ENCODE data around the gene TSR1. TPM values are rescaled to one million over a fixed set of nuclear protein-coding genes. Genes with fewer than 3 reads are reported as not detected.

The TSR1 gene
- polyA plus RNA-seq, 3 donors = 8.1 to 10.8 (median 9.3) TPM

DNA sequence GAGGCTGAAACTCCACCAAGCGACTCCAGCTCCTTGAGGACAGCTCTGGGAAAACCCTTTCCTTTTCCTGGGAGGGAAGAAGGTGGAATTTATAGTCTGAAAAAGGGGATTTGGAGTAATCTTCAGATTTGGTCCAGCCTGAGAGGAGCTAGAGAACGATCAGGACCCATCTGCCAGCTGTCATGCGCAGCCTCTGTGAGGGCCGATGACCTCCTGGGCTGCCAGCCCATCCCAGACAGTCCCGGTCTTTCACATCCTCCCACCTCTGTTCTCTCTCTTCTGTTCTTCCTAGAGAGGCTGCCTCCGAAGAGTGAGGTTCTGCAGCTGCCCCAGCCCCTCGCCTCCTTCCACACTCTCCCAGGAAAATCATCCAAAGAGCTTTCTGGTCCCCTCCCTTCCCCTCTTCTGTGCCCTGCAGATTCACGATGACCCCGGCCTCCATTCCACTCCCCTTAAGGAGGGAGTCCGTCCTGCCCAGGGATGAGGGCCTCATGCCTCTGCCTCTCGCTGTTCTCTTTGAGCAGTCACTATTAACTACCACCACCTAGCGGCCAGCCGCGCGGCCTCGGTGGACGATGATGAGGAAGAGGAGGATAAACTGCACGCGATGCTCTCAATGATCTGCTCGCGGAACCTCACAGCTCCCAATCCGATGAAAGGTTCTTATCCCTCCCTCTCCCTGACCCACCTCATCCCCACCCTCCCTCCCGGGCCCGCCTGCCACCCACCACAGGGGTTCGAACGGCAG lies 30.7 kb upstream of the TSR1 start:
- no peak overlapping the region for H3K4me2 ChIP-seq (replicated peaks; ENCODE audit: extremely low read depth, low read length, poor library complexity, severe bottlenecking)
- 86% methylated on average over 8 of the region's 26 CpGs for WGBS (ENCODE audit: insufficient coverage)

DNA sequence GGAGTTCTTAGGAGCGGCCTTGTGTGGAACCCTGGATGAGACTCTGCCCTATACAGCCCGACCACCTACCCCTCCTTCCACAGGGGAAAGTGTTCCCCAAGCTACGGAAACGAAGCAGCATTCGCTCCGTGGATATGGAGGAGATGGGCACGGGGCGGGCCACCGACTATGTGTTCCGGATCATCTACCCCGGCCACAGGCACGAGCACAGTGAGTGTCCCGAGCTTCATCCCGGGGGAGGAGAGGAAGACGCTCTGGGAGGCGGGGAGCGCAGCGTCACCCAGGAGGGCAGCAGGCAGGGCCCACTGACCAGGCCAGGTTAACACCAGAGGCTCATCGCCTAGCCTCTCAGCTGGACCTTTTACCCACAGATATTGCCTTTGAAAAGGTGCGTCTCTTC lies 28.9 kb upstream of the TSR1 start:
- no peaks in the 10 kb centered on the region for H3K9me3 Mint-ChIP-seq

More for the DNA sequence above, 30.7 kb upstream of the TSR1 start:
- Histone ChIP-seq H3K27me3 (ENCODE audit: control insufficient read depth in 2 of 2, insufficient read depth in 2 of 2, low read length in 2 of 2) (no peaks in the 10 kb centered on the region), H3K27ac (ENCODE audit: low read depth in 1 of 2, low read length in 2 of 2) (no peak overlapping the region), H4K20me1 (ENCODE audit: insufficient read depth, low read length) (no peaks in the 10 kb centered on the region), H3K4me1 (ENCODE audit: control insufficient read depth in 1 of 2, insufficient read depth in 2 of 2, low read length in 2 of 2) (no peaks in the 10 kb centered on the region), H3K9ac (ENCODE audit: insufficient read depth, low read length, poor library complexity, severe bottlenecking) (no peak overlapping the region), H2AFZ (ENCODE audit: insufficient read depth, low read depth, low read length, poor library complexity, severe bottlenecking) (no peak overlapping the region), H3K4me3 (replicated peaks in 1 of 3; ENCODE audit: low read depth in 2 of 3, low read length in 3 of 3) (no peak overlapping the region), H3K9me3 (replicated peaks in 1 of 2; ENCODE audit: control insufficient read depth in 1 of 2, insufficient read depth in 1 of 2, low read length in 2 of 2) (no peaks in the 10 kb centered on the region), H3K79me2 (ENCODE audit: insufficient read depth, low read length) (no peaks in the 10 kb centered on the region), H3K36me3 (replicated peaks in 1 of 2; ENCODE audit: control insufficient read depth in 1 of 2, insufficient read depth in 2 of 2, low read length in 2 of 2) (peaks cover 15 to 33% of the 10 kb centered on the region in 2 donors)
- Mint-ChIP-seq H3K4me3 (no peak overlapping the region), H3K27me3 (ENCODE audit: low read depth in 3 of 3) (peaks cover 0 to 2% (median 1%) of the 10 kb centered on the region in 3 donors), H3K36me3 (peaks cover 36 to 53% of the 10 kb centered on the region in 2 donors), H3K27ac (peak overlapping the region in 2 of 7 donors; percentile 32 to 80), H3K4me1 (peaks cover 12% of the 10 kb centered on the region), H3K9me3 (no peaks in the 10 kb centered on the region)
- TF ChIP-seq, protein P1, sequence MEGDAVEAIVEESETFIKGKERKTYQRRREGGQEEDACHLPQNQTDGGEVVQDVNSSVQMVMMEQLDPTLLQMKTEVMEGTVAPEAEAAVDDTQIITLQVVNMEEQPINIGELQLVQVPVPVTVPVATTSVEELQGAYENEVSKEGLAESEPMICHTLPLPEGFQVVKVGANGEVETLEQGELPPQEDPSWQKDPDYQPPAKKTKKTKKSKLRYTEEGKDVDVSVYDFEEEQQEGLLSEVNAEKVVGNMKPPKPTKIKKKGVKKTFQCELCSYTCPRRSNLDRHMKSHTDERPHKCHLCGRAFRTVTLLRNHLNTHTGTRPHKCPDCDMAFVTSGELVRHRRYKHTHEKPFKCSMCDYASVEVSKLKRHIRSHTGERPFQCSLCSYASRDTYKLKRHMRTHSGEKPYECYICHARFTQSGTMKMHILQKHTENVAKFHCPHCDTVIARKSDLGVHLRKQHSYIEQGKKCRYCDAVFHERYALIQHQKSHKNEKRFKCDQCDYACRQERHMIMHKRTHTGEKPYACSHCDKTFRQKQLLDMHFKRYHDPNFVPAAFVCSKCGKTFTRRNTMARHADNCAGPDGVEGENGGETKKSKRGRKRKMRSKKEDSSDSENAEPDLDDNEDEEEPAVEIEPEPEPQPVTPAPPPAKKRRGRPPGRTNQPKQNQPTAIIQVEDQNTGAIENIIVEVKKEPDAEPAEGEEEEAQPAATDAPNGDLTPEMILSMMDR (IDR thresholded peaks at IDR 0.05) = no peak
- no peak for DNase-seq
- intact Hi-C loops (cut with micrococcal nuclease) = no loop called here

More for the DNA sequence above, 28.9 kb upstream of the TSR1 start:
- 99% methylated on average over 17 of the region's 20 CpGs for WGBS (ENCODE audit: insufficient coverage)
- Histone ChIP-seq H4K20me1 (ENCODE audit: insufficient read depth, low read length) (no peaks in the 10 kb centered on the region), H3K27me3 (ENCODE audit: control insufficient read depth in 2 of 2, insufficient read depth in 2 of 2, low read length in 2 of 2) (no peaks in the 10 kb centered on the region), H3K4me1 (ENCODE audit: control insufficient read depth in 1 of 2, insufficient read depth in 2 of 2, low read length in 2 of 2) (no peaks in the 10 kb centered on the region), H3K9me3 (replicated peaks in 1 of 2; ENCODE audit: control insufficient read depth in 1 of 2, insufficient read depth in 1 of 2, low read length in 2 of 2) (no peaks in the 10 kb centered on the region), H3K36me3 (replicated peaks in 1 of 2; ENCODE audit: control insufficient read depth in 1 of 2, insufficient read depth in 2 of 2, low read length in 2 of 2) (peaks cover 11 to 33% of the 10 kb centered on the region in 2 donors), H2AFZ (ENCODE audit: insufficient read depth, low read depth, low read length, poor library complexity, severe bottlenecking) (no peak overlapping the region), H3K9ac (ENCODE audit: insufficient read depth, low read length, poor library complexity, severe bottlenecking) (no peak overlapping the region), H3K27ac (ENCODE audit: low read depth in 1 of 2, low read length in 2 of 2) (no peak overlapping the region), H3K4me2 (replicated peaks; ENCODE audit: extremely low read depth, low read length, poor library complexity, severe bottlenecking) (no peak overlapping the region), H3K79me2 (ENCODE audit: insufficient read depth, low read length) (no peaks in the 10 kb centered on the region), H3K4me3 (replicated peaks in 1 of 3; ENCODE audit: low read depth in 2 of 3, low read length in 3 of 3) (no peak overlapping the region)
- TF ChIP-seq, protein P1 (IDR thresholded peaks at IDR 0.05) = no peak
- peaks cover 0 to 2% (median 1%) of the 10 kb centered on the region in 3 donors for H3K27me3 Mint-ChIP-seq (ENCODE audit: low read depth in 3 of 3)
- DNase-seq = no peak
- intact Hi-C loops (cut with micrococcal nuclease) = no loop called here
- no peak overlapping the region for H3K4me3 Mint-ChIP-seq
- peaks cover 12% of the 10 kb centered on the region for H3K4me1 Mint-ChIP-seq
- H3K27ac Mint-ChIP-seq = peak overlapping the region in 1 of 7 donors; percentile 13
- H3K36me3 Mint-ChIP-seq = peaks cover 33 to 46% of the 10 kb centered on the region in 2 donors

Measured in CD14-positive monocyte (primary cell).